GM19351 (cell line): ENCODE results near the gene TRIM17.

ENCODE experiments used
- ATAC-seq: cut with Tn5 transposase; IDR thresholded peaks from one replicate; pipeline ENCODE4 v1.9.1; 2021; ENCODE audit warnings: mild to moderate bottlenecking, moderate library complexity; ENCODE audit not compliant: unreplicated experiment

TRIM17 gene

GRCh38 chr1:228404107-228404720, 12.4 kb downstream of the TRIM17 start:
- no peak for ATAC-seq

- ATAC-seq: no peak
Observed at GRCh38 chr1:228403231-228403631, 13.4 kb downstream of the TRIM17 start.

- no peak for ATAC-seq
Observed at GRCh38 chr1:228402641-228403025, 14.0 kb downstream of the TRIM17 start.

GRCh38 chr1:228401782-228402640, 14.7 kb downstream of the TRIM17 start:
- ATAC-seq: no peak

GRCh38 chr1:228400692-228401454, 15.8 kb downstream of the TRIM17 start:
- ATAC-seq: no peak

- ATAC-seq: no peak
Observed at GRCh38 chr1:228400237-228400651, 16.4 kb downstream of the TRIM17 start.

GRCh38 chr1:228399531-228400236, 17.0 kb downstream of the TRIM17 start:
- ATAC-seq: no peak

GRCh38 chr1:228398741-228399461, 17.8 kb downstream of the TRIM17 start:
- ATAC-seq: no peak

- no peak for ATAC-seq
Observed at GRCh38 chr1:228397966-228398365, 18.7 kb downstream of the TRIM17 start.

- ATAC-seq: no peak
Observed at GRCh38 chr1:228396770-228397662, 19.6 kb downstream of the TRIM17 start.

- no peak for ATAC-seq
Observed at GRCh38 chr1:228394571-228395394, 21.9 kb downstream of the TRIM17 start.

- ATAC-seq: no peak
Observed at GRCh38 chr1:228393811-228394570, 22.7 kb downstream of the TRIM17 start.

GRCh38 chr1:228393268-228393701, 23.4 kb downstream of the TRIM17 start:
- ATAC-seq: no peak

GRCh38 chr1:228392111-228392936, 24.3 kb downstream of the TRIM17 start:
- no peak for ATAC-seq

- no peak for ATAC-seq
Observed at GRCh38 chr1:228391411-228392020, 25.1 kb downstream of the TRIM17 start.

- no peak for ATAC-seq
Observed at GRCh38 chr1:228390649-228391048, 26.0 kb downstream of the TRIM17 start.
